Trophoblast cell (in vitro differentiated cells and primary cell): Measurements from ENCODE around the gene LIME1.

Experiments
- DNase-seq, 2 donors: peaks; one replicate each; pipeline ENCODE4 v3.0.0-alpha.2; 2016
- H2AFZ ChIP-seq: 2 replicates; pipeline ENCODE4 v1.6.1; 2013; ENCODE audit warnings: low read length, moderate library complexity, mild to moderate bottlenecking; ENCODE audit not compliant: insufficient read depth, poor library complexity
- H2AK5ac ChIP-seq: 2 replicates; pipeline ENCODE4 v1.6.1; 2013; ENCODE audit warnings: mild to moderate bottlenecking, low read length
- H2BK120ac ChIP-seq: 2 replicates; pipeline ENCODE4 v1.6.1; 2013; ENCODE audit warnings: low read length, mild to moderate bottlenecking, moderate library complexity; ENCODE audit not compliant: insufficient read depth, poor library complexity
- H2BK12ac ChIP-seq: 2 replicates; pipeline ENCODE4 v1.6.1; 2013; ENCODE audit warnings: mild to moderate bottlenecking, low read length, moderate library complexity
- H2BK5ac ChIP-seq: 2 replicates; pipeline ENCODE4 v1.6.1; 2013; ENCODE audit warnings: low read length, low read depth, moderate library complexity, mild to moderate bottlenecking; ENCODE audit not compliant: poor library complexity
- H3K14ac ChIP-seq: 2 replicates; pipeline ENCODE4 v1.6.1; 2013; ENCODE audit warnings: mild to moderate bottlenecking, low read length
- H3K18ac ChIP-seq: 2 replicates; pipeline ENCODE4 v1.6.1; 2013; ENCODE audit warnings: mild to moderate bottlenecking, low read length
- H3K23ac ChIP-seq: 2 replicates; pipeline ENCODE4 v1.6.1; 2013; ENCODE audit warnings: low read length
- H3K27ac ChIP-seq: 2 replicates; pipeline ENCODE4 v1.5.1; 2013; ENCODE audit warnings: low read depth, mild to moderate bottlenecking, inconsistent platforms, low read length, moderate library complexity
- H3K27me3 ChIP-seq: 2 replicates; pipeline ENCODE4 v1.6.1; 2013; ENCODE audit warnings: inconsistent platforms, mild to moderate bottlenecking, low read length, moderate library complexity; ENCODE audit not compliant: insufficient read depth
- H3K36me3 ChIP-seq, 2 experiments: 1 replicate in 1 of 2; 2 replicates in 1 of 2; pipeline ENCODE4 v1.6.1; 2013; ENCODE audit warnings: low read length in 2 of 2, mild to moderate bottlenecking in 2 of 2, moderate library complexity in 1 of 2; ENCODE audit not compliant: insufficient read depth in 2 of 2, control insufficient read depth in 1 of 2
- H3K4ac ChIP-seq: 2 replicates; pipeline ENCODE4 v1.6.1; 2013; ENCODE audit warnings: low read depth, mild to moderate bottlenecking, low read length, moderate library complexity
- H3K4me1 ChIP-seq, 2 experiments: 1 replicate in 1 of 2; 2 replicates in 1 of 2; pipeline ENCODE4 v1.6.1; 2013; ENCODE audit warnings: low read length in 2 of 2, mild to moderate bottlenecking in 2 of 2, moderate library complexity in 1 of 2; ENCODE audit not compliant: insufficient read depth in 2 of 2, control insufficient read depth in 1 of 2
- H3K4me2 ChIP-seq: 2 replicates; pipeline ENCODE4 v1.6.1; 2013; ENCODE audit warnings: inconsistent platforms, mild to moderate bottlenecking, low read length, moderate library complexity
- H3K4me3 ChIP-seq: 2 replicates; pipeline ENCODE4 v1.5.1; 2013; ENCODE audit warnings: mild to moderate bottlenecking, low read depth, low read length, inconsistent platforms
- H3K79me1 ChIP-seq: one replicate; pipeline ENCODE4 v1.6.1; 2013; ENCODE audit warnings: low read length
- H3K79me2 ChIP-seq: 2 replicates; pipeline ENCODE4 v1.6.1; 2013; ENCODE audit warnings: low read length, mild to moderate bottlenecking; ENCODE audit not compliant: control insufficient read depth, insufficient read depth, poor library complexity
- H3K9ac ChIP-seq: 2 replicates; pipeline ENCODE4 v1.6.1; 2013; ENCODE audit warnings: mild to moderate bottlenecking, low read length
- H3K9me3 ChIP-seq: 2 replicates; pipeline ENCODE4 v1.6.1; 2013; ENCODE audit warnings: low read depth, mild to moderate bottlenecking, control low read depth, inconsistent platforms, low read length; ENCODE audit not compliant: insufficient read depth
- H4K12ac ChIP-seq: 2 replicates; pipeline ENCODE4 v1.6.1; 2013; ENCODE audit warnings: low read depth, mild to moderate bottlenecking, low read length, moderate library complexity
- H4K8ac ChIP-seq: 2 replicates; pipeline ENCODE4 v1.6.1; 2013; ENCODE audit warnings: low read depth, mild to moderate bottlenecking, low read length, moderate library complexity
- H4K91ac ChIP-seq: one replicate; pipeline ENCODE4 v1.6.1; 2013; ENCODE audit warnings: low read depth, mild to moderate bottlenecking, low read length, moderate library complexity
- WGBS: extraction: QIAGEN DNeasy Blood & Tissue Kit; methylation state at CpG from one replicate; pipeline ENCODE4 v1.1.7; 2013; ENCODE audit warnings: missing lambda C conversion rate; ENCODE audit not compliant: insufficient read length, insufficient coverage; ENCODE audit errors: extremely low coverage; 5-methylcytosine and 5-hydroxymethylcytosine counted together

LIME1 gene

GRCh38 chr20:63748934-63749270 lies 12.4 kb downstream of the LIME1 start:
- no CpG with 5 or more reads among the region's 11 CpGs for WGBS
- no peak overlapping the region for H3K9ac ChIP-seq

GRCh38 chr20:63749597-63750508 lies 13.4 kb downstream of the LIME1 start:
- Histone ChIP-seq H3K79me2 (no peaks in the 10 kb centered on the region), H3K4ac (no peak overlapping the region), H2BK12ac (no peak overlapping the region), H3K79me1 (no peaks in the 10 kb centered on the region), H2BK120ac (no peak overlapping the region), H3K23ac (no peak overlapping the region), H2BK5ac (no peak overlapping the region), H3K9me3 (peaks cover 5% of the 10 kb centered on the region), H3K27me3 (no peaks in the 10 kb centered on the region), H4K8ac (no peak overlapping the region), H4K12ac (no peak overlapping the region), H3K14ac (no peak overlapping the region), H3K36me3 (peaks cover 16 to 17% of the 10 kb centered on the region in 2 experiments), H4K91ac (no peak overlapping the region), H3K27ac (no peak overlapping the region), H2AK5ac (no peak overlapping the region), H3K4me3 (no peak overlapping the region), H3K4me1 (no peaks in the 10 kb centered on the region), H3K18ac (no peak overlapping the region), H3K9ac (no peak overlapping the region), H2AFZ (no peak overlapping the region), H3K4me2 (no peak overlapping the region)
- DNase-seq = no peak
- WGBS = no CpG with 5 or more reads among the region's 16 CpGs

More at GRCh38 chr20:63748934-63749270, 12.4 kb downstream of the LIME1 start:
- no peak overlapping the region for H2BK12ac ChIP-seq
- H4K12ac ChIP-seq = no peak overlapping the region
- peaks cover 5% of the 10 kb centered on the region for H3K9me3 ChIP-seq
- no peak overlapping the region for H4K8ac ChIP-seq
- no peaks in the 10 kb centered on the region for H3K79me1 ChIP-seq
- H3K4ac ChIP-seq = no peak overlapping the region
- no peak overlapping the region for H3K23ac ChIP-seq
- H4K91ac ChIP-seq = no peak overlapping the region
- no peak overlapping the region for H2AFZ ChIP-seq
- H3K79me2 ChIP-seq = no peaks in the 10 kb centered on the region
- no peak overlapping the region for H2AK5ac ChIP-seq
- peaks cover 16 to 22% of the 10 kb centered on the region in 2 experiments for H3K36me3 ChIP-seq
- no peak overlapping the region for H2BK5ac ChIP-seq
- no peak overlapping the region for H3K14ac ChIP-seq
- DNase-seq = no peak
- no peak overlapping the region for H3K18ac ChIP-seq
- no peak overlapping the region for H3K4me2 ChIP-seq
- H3K4me3 ChIP-seq = no peak overlapping the region
- H3K27ac ChIP-seq = no peak overlapping the region
- H3K4me1 ChIP-seq = no peaks in the 10 kb centered on the region
- H3K27me3 ChIP-seq = no peaks in the 10 kb centered on the region
- H2BK120ac ChIP-seq = no peak overlapping the region

GRCh38 chr20:63750807-63751470 lies 14.5 kb downstream of the LIME1 start:
- Histone ChIP-seq H2BK5ac (no peak overlapping the region), H3K4me2 (no peak overlapping the region), H3K79me1 (no peaks in the 10 kb centered on the region), H3K27ac (no peak overlapping the region), H3K14ac (no peak overlapping the region), H3K4ac (no peak overlapping the region), H3K79me2 (no peaks in the 10 kb centered on the region), H3K4me1 (no peaks in the 10 kb centered on the region), H3K4me3 (no peak overlapping the region), H3K27me3 (no peaks in the 10 kb centered on the region), H3K9ac (no peak overlapping the region), H3K9me3 (peaks cover 7% of the 10 kb centered on the region), H4K91ac (no peak overlapping the region), H2BK12ac (no peak overlapping the region), H4K8ac (no peak overlapping the region), H4K12ac (no peak overlapping the region), H2AFZ (no peak overlapping the region), H3K18ac (no peak overlapping the region), H2AK5ac (no peak overlapping the region), H2BK120ac (no peak overlapping the region), H3K23ac (no peak overlapping the region), H3K36me3 (peaks cover 17% of the 10 kb centered on the region in 2 experiments)
- DNase-seq = no peak
- no CpG with 5 or more reads among the region's 26 CpGs for WGBS

- no peak overlapping the region for H3K23ac ChIP-seq
- H3K79me1 ChIP-seq = no peaks in the 10 kb centered on the region
- no peak for DNase-seq
- no peak overlapping the region for H4K91ac ChIP-seq
- H3K9ac ChIP-seq = no peak overlapping the region
- H3K9me3 ChIP-seq = peaks cover 7% of the 10 kb centered on the region
- H3K4me3 ChIP-seq = no peak overlapping the region
- H4K12ac ChIP-seq = no peak overlapping the region
- no peak overlapping the region for H3K18ac ChIP-seq
- no peak overlapping the region for H3K14ac ChIP-seq
- no peaks in the 10 kb centered on the region for H3K4me1 ChIP-seq
- H3K79me2 ChIP-seq = no peaks in the 10 kb centered on the region
- H2BK120ac ChIP-seq = no peak overlapping the region
- H3K4ac ChIP-seq = no peak overlapping the region
- no peak overlapping the region for H3K4me2 ChIP-seq
- H2BK5ac ChIP-seq = no peak overlapping the region
- H3K27ac ChIP-seq = no peak overlapping the region
- H3K27me3 ChIP-seq = no peaks in the 10 kb centered on the region
- WGBS = no CpG with 5 or more reads among the region's 45 CpGs
- H3K36me3 ChIP-seq = peaks cover 12 to 13% of the 10 kb centered on the region in 2 experiments
- no peak overlapping the region for H2AFZ ChIP-seq
- H4K8ac ChIP-seq = no peak overlapping the region
- no peak overlapping the region for H2AK5ac ChIP-seq
- H2BK12ac ChIP-seq = no peak overlapping the region
Measured at GRCh38 chr20:63751471-63752271, 15.2 kb downstream of the LIME1 start.
